SH-SY5Y (cell line): ENCODE results near the gene BCLAF3.

Experiments used
- GATA2 ChIP-seq: IDR thresholded peaks from 2 replicates; pipeline ENCODE4 v1.6.1; 2011; ENCODE audit warnings: mild to moderate bottlenecking, low read depth, low read length
- GATA3 ChIP-seq: IDR thresholded peaks from 2 replicates; pipeline ENCODE4 v1.6.1; 2011; ENCODE audit warnings: low read depth, mild to moderate bottlenecking, low read length, moderate library complexity

DNA sequence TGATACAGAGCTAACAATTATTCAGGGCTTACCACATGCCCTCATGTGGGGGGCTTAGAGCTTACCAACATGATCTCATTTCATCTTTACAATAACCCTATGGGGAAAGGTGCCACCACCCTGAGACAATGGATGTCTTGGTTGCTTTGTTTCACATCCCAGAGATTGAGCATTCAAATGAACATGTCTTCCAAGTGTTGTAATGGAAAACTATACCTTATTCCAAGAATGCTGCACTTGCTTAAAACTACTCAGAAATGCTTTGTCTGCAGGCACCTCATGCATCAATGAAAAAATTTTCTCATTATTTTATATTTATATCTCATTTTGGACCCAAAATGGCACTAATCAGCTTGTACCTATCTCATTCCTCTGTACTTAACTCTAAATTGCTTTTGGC, 34.6 kb downstream of the BCLAF3 start:
- TF ChIP-seq GATA2 (no peak), GATA3 (no peak)
